ENCODE results near the gene TMPRSS4.

The TMPRSS4 gene

DNA sequence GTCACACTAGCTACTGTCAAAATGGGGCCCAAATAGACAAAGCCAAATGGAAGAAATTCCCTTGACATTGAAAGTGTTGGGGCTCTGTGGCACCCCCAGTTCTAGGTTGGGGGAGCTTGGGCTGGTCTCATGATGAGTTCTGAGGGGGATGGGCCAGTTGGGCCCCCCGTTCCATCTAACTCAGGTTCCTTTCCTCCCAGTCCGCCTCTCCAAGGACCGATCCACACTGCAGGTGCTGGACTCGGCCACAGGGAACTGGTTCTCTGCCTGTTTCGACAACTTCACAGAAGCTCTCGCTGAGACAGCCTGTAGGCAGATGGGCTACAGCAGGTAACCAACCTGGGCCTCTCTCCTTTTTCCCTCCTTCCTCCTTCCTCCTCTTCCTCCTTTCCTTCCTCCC lies 27.6 kb downstream of the TMPRSS4 start:
- no peak for DNase-seq (ENCODE audit: low read depth in 2 of 2)
- TF ChIP-seq, protein P1, sequence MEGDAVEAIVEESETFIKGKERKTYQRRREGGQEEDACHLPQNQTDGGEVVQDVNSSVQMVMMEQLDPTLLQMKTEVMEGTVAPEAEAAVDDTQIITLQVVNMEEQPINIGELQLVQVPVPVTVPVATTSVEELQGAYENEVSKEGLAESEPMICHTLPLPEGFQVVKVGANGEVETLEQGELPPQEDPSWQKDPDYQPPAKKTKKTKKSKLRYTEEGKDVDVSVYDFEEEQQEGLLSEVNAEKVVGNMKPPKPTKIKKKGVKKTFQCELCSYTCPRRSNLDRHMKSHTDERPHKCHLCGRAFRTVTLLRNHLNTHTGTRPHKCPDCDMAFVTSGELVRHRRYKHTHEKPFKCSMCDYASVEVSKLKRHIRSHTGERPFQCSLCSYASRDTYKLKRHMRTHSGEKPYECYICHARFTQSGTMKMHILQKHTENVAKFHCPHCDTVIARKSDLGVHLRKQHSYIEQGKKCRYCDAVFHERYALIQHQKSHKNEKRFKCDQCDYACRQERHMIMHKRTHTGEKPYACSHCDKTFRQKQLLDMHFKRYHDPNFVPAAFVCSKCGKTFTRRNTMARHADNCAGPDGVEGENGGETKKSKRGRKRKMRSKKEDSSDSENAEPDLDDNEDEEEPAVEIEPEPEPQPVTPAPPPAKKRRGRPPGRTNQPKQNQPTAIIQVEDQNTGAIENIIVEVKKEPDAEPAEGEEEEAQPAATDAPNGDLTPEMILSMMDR (IDR thresholded peaks at IDR 0.05; ENCODE audit: low read depth, low read length) = no peak
- no peak overlapping the region for H3K4me3 ChIP-seq (replicated peaks in 1 of 2; ENCODE audit: low read depth in 2 of 2, low read length in 2 of 2)

GRCh38 chr11:118105657-118106305 lies 28.9 kb downstream of the TMPRSS4 start:
- no peak overlapping the region for H3K4me3 ChIP-seq (replicated peaks in 1 of 2; ENCODE audit: low read depth in 2 of 2, low read length in 2 of 2)
- no peak for DNase-seq (ENCODE audit: low read depth in 2 of 2)
- TF ChIP-seq, protein P1 (IDR thresholded peaks at IDR 0.05; ENCODE audit: low read depth, low read length) = no peak

DNA sequence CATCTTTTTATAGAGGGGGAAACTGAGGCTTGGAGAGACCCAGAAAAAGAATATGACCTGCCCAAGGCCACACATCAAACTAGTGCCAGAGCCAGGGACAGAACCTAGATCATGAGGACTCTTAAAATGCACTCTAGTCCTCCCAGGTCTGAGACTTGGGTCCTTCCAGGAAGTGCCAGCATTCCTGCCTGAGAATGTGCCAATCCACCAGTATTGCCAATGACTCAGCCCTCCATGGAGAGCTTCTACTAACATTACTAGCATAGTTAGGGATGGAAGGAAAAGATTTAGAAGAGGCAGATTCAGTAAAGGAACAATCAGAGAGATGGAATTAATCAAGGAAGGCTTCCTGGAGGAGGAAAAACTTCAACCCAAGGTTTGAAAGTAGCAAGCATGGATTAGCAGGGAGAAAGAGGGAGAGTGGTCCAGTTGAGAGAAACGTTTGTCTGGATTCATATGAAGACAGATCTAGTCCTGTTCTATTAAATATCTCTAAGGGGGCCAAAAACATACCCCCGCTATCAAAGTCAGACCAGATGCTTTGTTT lies 30.0 kb downstream of the TMPRSS4 start:
- no peak overlapping the region for H3K4me3 ChIP-seq (replicated peaks in 1 of 2; ENCODE audit: low read depth in 2 of 2, low read length in 2 of 2)
- TF ChIP-seq, protein P1 (IDR thresholded peaks at IDR 0.05; ENCODE audit: low read depth, low read length) = no peak
- DNase-seq (ENCODE audit: low read depth in 2 of 2) = peak in 1 of 2 donors; percentile 3

DNA sequence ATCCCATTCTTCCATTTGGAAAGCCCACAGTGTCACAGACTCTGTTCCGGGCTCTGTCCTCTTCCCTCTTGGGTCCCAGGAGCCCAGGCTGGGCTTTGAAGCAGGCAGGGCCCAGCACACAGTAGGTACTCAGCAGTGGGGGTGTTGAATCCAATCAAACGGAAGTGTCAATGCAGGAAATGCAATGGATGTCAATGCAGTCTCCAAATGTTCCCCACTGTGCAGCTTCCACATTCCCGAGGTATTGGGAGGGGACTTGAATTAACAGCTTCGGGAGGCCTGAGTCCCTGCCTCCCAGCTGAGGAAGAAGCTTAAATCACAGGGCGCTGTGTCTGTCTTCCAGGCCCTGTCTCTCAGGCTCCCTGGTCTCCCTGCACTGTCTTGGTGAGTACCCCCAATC lies 31.6 kb downstream of the TMPRSS4 start:
- TF ChIP-seq, protein P1 (IDR thresholded peaks at IDR 0.05; ENCODE audit: low read depth, low read length) = no peak
- no peak overlapping the region for H3K4me3 ChIP-seq (replicated peaks in 1 of 2; ENCODE audit: low read depth in 2 of 2, low read length in 2 of 2)
- no peak for DNase-seq (ENCODE audit: low read depth in 2 of 2)

DNA sequence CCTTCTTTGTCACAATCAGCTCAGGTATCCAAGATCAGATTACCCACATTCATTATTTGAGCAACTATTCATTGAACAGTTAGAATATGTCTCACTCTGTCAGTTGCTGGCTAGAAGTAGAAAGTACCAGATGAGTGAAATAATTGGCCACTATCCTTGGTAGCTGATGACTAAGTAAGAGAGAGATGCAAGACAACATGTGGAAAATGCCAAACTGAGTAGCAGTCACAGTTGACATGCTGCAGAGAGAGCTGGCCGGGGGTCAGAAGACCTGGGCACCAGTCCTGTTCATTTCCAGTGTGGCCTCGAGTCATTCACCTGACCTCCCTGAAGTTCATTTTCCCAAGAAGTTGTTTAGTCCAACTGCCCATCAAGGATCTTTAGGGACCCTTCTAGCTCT lies 32.4 kb downstream of the TMPRSS4 start:
- no peak overlapping the region for H3K4me3 ChIP-seq (replicated peaks in 1 of 2; ENCODE audit: low read depth in 2 of 2, low read length in 2 of 2)
- peak; percentile 9 to 11 for DNase-seq (ENCODE audit: low read depth in 2 of 2)
- TF ChIP-seq, protein P1 (IDR thresholded peaks at IDR 0.05; ENCODE audit: low read depth, low read length) = no peak

DNA sequence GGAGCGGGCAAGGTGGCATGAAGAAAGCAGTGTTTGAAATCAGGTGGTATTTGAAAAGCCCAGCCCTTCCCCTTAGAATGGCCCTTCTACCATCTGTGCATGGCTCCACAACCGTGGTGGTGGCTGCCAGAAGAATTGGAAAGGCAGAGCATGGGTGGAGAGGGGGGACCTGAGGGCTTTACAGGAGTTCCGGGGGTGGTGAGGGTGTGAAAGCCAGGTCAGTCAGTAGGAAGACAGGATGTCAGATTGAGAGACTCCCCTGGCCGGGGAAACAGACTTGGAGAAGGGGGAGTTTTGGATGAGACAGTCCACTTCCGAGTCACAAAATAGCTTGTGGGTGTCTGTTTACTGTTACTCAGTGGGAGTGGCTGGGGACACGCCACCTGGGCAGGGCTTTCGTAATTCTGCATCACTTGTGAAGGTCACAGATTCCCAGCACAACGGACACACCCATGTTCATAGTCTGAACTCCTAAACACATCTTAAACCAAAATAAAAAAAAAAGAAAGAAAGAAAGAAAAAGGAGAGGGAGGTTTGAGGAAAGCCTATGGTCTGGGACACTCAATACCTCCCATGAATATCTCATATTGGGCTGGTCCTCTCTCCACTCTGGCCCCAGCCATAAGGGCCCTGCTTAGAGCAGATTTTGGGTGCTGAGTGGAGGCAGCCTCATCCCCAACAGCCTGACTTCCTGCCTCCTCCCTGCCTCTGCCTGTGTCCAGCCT lies 34.3 kb downstream of the TMPRSS4 start:
- H3K4me3 ChIP-seq (replicated peaks in 1 of 2; ENCODE audit: low read depth in 2 of 2, low read length in 2 of 2) = no peak overlapping the region
- DNase-seq (ENCODE audit: low read depth in 2 of 2) = no peak
- TF ChIP-seq, protein P1 (IDR thresholded peaks at IDR 0.05; ENCODE audit: low read depth, low read length) = no peak
